ENCODE results near the gene AGT.
"Not testable (repeated sequence)": the region's sequence is repeated elsewhere in the genome, so short reads cannot be mapped to it uniquely, and the experiment has no call there.

AGT gene

GRCh38 chr1:230707732-230708630, 5.9 kb downstream of the AGT start:
- DNase-seq (ENCODE audit: low read depth in 2 of 2, low spot score in 1 of 2), result no peak

GRCh38 chr1:230706887-230707731, 6.8 kb downstream of the AGT start:
- no peak for DNase-seq (ENCODE audit: low read depth in 2 of 2, low spot score in 1 of 2)

- no peak for DNase-seq (ENCODE audit: low read depth in 2 of 2, low spot score in 1 of 2)
These were observed 7.8 kb downstream of the AGT start for GRCh38 chr1:230706020-230706699.

GRCh38 chr1:230705289-230706019, 8.5 kb downstream of the AGT start:
- no peak for DNase-seq (ENCODE audit: low read depth in 2 of 2, low spot score in 1 of 2)

- DNase-seq (ENCODE audit: low read depth in 2 of 2, low spot score in 1 of 2), result no peak
These were observed 9.1 kb downstream of the AGT start for GRCh38 chr1:230704830-230705229.

GRCh38 chr1:230703679-230704385, 10.1 kb downstream of the AGT start:
- DNase-seq (ENCODE audit: low read depth in 2 of 2, low spot score in 1 of 2), result no peak

GRCh38 chr1:230702934-230703678, 10.8 kb downstream of the AGT start:
- no peak for DNase-seq (ENCODE audit: low read depth in 2 of 2, low spot score in 1 of 2)

- no peak for DNase-seq (ENCODE audit: low read depth in 2 of 2, low spot score in 1 of 2)
These were observed 11.8 kb downstream of the AGT start for GRCh38 chr1:230701895-230702768.

- no peak for DNase-seq (ENCODE audit: low read depth in 2 of 2, low spot score in 1 of 2)
These were observed 12.5 kb downstream of the AGT start for GRCh38 chr1:230701434-230701833.

GRCh38 chr1:230700132-230700531, 13.8 kb downstream of the AGT start:
- DNase-seq (ENCODE audit: low read depth in 2 of 2, low spot score in 1 of 2), result no peak

- no peak for DNase-seq (ENCODE audit: low read depth in 2 of 2, low spot score in 1 of 2)
These were observed 14.2 kb downstream of the AGT start for GRCh38 chr1:230699716-230700115.

- not testable (repeated sequence) for DNase-seq (ENCODE audit: low read depth in 2 of 2, low spot score in 1 of 2)
These were observed 15.0 kb downstream of the AGT start for GRCh38 chr1:230698964-230699363.

GRCh38 chr1:230698130-230698529, 15.8 kb downstream of the AGT start:
- DNase-seq (ENCODE audit: low read depth in 2 of 2, low spot score in 1 of 2), result no peak

- DNase-seq (ENCODE audit: low read depth in 2 of 2, low spot score in 1 of 2), result no peak
These were observed 17.0 kb downstream of the AGT start for GRCh38 chr1:230696722-230697437.

GRCh38 chr1:230696218-230696617, 17.7 kb downstream of the AGT start:
- no peak for DNase-seq (ENCODE audit: low read depth in 2 of 2, low spot score in 1 of 2)

- no peak for DNase-seq (ENCODE audit: low read depth in 2 of 2, low spot score in 1 of 2)
These were observed 18.9 kb downstream of the AGT start for GRCh38 chr1:230694991-230695390.

GRCh38 chr1:230694464-230694863, 19.5 kb downstream of the AGT start:
- no peak for DNase-seq (ENCODE audit: low read depth in 2 of 2, low spot score in 1 of 2)

GRCh38 chr1:230693777-230694176, 20.1 kb downstream of the AGT start:
- DNase-seq (ENCODE audit: low read depth in 2 of 2, low spot score in 1 of 2), result no peak

Measured in stimulated activated CD8-positive, alpha-beta memory T cell treated with anti-CD3 and anti-CD28 coated beads, Interleukin-4, amount 100 ng/mL, for 1 hour (primary cell).